ENCODE data around the gene SSPN. TPM values are rescaled to one million over a fixed set of nuclear protein-coding genes. Genes with fewer than 3 reads are reported as not detected.

SSPN gene
- total RNA-seq, 1 experiment from 2014 or later: 0.17 TPM

GRCh38 chr12:26271024-26271423 lies 75.7 kb downstream of the SSPN start (continued):
- TF ChIP-seq, protein P1, sequence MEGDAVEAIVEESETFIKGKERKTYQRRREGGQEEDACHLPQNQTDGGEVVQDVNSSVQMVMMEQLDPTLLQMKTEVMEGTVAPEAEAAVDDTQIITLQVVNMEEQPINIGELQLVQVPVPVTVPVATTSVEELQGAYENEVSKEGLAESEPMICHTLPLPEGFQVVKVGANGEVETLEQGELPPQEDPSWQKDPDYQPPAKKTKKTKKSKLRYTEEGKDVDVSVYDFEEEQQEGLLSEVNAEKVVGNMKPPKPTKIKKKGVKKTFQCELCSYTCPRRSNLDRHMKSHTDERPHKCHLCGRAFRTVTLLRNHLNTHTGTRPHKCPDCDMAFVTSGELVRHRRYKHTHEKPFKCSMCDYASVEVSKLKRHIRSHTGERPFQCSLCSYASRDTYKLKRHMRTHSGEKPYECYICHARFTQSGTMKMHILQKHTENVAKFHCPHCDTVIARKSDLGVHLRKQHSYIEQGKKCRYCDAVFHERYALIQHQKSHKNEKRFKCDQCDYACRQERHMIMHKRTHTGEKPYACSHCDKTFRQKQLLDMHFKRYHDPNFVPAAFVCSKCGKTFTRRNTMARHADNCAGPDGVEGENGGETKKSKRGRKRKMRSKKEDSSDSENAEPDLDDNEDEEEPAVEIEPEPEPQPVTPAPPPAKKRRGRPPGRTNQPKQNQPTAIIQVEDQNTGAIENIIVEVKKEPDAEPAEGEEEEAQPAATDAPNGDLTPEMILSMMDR (IDR thresholded peaks at IDR 0.05 in 2 of 3, conservative IDR thresholded peaks at IDR 0.05 in 1 of 3; ENCODE audit: borderline replicate concordance in 1 of 3, insufficient read depth in 1 of 3, low read depth in 2 of 3, low read length in 2 of 3): no peak
- TF ChIP-seq CEBPB (IDR thresholded peaks at IDR 0.05; ENCODE audit: low read depth): no peak
- TF ChIP-seq RAD21 (IDR thresholded peaks at IDR 0.05; ENCODE audit: low read depth): no peak
- TF ChIP-seq SIN3A (IDR thresholded peaks at IDR 0.05; ENCODE audit: low read depth): no peak
- TF ChIP-seq EGR1 (IDR thresholded peaks at IDR 0.05; ENCODE audit: low read depth): no peak
- TF ChIP-seq EZH2phosphoT487 (IDR thresholded peaks at IDR 0.05; ENCODE audit: borderline replicate concordance): no peak

DNA sequence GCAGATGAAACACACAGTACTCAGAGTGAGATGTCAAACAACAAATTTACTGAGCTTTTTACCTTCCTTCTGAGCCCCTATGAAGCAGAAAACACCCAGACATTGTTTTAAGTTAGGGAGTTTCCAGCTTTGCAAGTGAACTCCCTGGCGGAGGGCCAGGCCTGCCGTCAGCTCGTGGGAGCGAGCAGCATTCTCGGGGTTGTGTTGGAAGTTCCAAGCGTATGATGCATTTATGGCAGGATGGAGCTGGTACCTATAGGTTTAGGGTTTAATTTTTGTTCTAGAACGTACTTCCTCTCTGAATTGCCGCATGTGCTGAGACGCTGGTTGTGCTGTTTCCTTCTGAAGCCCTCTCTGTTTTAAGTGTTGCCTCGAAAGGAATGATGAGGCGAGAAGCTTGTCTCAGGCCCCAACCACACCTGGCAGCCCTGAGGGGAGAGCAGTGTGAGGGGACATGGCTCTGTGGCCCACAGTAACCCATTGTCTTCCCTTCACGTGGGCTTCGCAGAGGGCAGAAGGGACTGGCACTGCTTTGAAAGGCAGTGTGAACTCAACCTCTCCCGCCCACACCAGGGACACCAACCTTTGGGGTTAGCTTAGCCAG lies 76.6 kb downstream of the SSPN start:
- Histone ChIP-seq H4K20me1 (ENCODE audit: insufficient read depth) (no peaks in the 10 kb centered on the region), H3K36me3 (ENCODE audit: control insufficient read depth in 1 of 2, insufficient read depth in 2 of 2, low read length in 2 of 2) (no peaks in the 10 kb centered on the region), H3K4me3 (replicated peaks in 1 of 2; ENCODE audit: low read depth in 1 of 2, low read length in 2 of 2) (no peak overlapping the region), H3K4me2 (ENCODE audit: low read length) (no peak overlapping the region), H3K9me2 (ENCODE audit: insufficient read depth) (no peaks in the 10 kb centered on the region), H3K27ac (ENCODE audit: low read depth, low read length) (no peak overlapping the region), H3K4me1 (ENCODE audit: control insufficient read depth in 1 of 2, insufficient read depth in 2 of 2, low read length in 2 of 2) (peaks cover 0 to 15% of the 10 kb centered on the region in 2 experiments; a peak in 2 of 4 replicates), H3K9me3 (ENCODE audit: control insufficient read depth in 1 of 2, insufficient read depth in 1 of 2, low read depth in 1 of 2, low read length in 2 of 2) (no peaks in the 10 kb centered on the region), H3K27me3 (ENCODE audit: insufficient read depth, low read length) (no peaks in the 10 kb centered on the region), H3K9ac (ENCODE audit: low read length) (no peak overlapping the region), H3K79me2 (ENCODE audit: insufficient read depth, low read length) (no peaks in the 10 kb centered on the region), H2AFZ (ENCODE audit: low read depth, low read length, poor library complexity, severe bottlenecking) (no peak overlapping the region)
- ChIA-PET POLR2A (no interaction called here), CTCF (no interaction called here), RAD21 (ENCODE audit: low non-redundant PET in 1 of 2, low total read pairs in 2 of 2, uncharacterized antibody in 2 of 2, unreplicated experiment in 2 of 2) (no interaction called here)
- no peak for DNase-seq (ENCODE audit: low read depth, low spot score)
- no peak for ATAC-seq
- intact Hi-C loops (cut with micrococcal nuclease): no loop called here
- no TSS peak for BruUV-seq (replicated peaks)
- TF ChIP-seq, protein P2, sequence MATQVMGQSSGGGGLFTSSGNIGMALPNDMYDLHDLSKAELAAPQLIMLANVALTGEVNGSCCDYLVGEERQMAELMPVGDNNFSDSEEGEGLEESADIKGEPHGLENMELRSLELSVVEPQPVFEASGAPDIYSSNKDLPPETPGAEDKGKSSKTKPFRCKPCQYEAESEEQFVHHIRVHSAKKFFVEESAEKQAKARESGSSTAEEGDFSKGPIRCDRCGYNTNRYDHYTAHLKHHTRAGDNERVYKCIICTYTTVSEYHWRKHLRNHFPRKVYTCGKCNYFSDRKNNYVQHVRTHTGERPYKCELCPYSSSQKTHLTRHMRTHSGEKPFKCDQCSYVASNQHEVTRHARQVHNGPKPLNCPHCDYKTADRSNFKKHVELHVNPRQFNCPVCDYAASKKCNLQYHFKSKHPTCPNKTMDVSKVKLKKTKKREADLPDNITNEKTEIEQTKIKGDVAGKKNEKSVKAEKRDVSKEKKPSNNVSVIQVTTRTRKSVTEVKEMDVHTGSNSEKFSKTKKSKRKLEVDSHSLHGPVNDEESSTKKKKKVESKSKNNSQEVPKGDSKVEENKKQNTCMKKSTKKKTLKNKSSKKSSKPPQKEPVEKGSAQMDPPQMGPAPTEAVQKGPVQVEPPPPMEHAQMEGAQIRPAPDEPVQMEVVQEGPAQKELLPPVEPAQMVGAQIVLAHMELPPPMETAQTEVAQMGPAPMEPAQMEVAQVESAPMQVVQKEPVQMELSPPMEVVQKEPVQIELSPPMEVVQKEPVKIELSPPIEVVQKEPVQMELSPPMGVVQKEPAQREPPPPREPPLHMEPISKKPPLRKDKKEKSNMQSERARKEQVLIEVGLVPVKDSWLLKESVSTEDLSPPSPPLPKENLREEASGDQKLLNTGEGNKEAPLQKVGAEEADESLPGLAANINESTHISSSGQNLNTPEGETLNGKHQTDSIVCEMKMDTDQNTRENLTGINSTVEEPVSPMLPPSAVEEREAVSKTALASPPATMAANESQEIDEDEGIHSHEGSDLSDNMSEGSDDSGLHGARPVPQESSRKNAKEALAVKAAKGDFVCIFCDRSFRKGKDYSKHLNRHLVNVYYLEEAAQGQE (IDR thresholded peaks at IDR 0.05; ENCODE audit: low read depth): no peak
- TF ChIP-seq, protein P3, sequence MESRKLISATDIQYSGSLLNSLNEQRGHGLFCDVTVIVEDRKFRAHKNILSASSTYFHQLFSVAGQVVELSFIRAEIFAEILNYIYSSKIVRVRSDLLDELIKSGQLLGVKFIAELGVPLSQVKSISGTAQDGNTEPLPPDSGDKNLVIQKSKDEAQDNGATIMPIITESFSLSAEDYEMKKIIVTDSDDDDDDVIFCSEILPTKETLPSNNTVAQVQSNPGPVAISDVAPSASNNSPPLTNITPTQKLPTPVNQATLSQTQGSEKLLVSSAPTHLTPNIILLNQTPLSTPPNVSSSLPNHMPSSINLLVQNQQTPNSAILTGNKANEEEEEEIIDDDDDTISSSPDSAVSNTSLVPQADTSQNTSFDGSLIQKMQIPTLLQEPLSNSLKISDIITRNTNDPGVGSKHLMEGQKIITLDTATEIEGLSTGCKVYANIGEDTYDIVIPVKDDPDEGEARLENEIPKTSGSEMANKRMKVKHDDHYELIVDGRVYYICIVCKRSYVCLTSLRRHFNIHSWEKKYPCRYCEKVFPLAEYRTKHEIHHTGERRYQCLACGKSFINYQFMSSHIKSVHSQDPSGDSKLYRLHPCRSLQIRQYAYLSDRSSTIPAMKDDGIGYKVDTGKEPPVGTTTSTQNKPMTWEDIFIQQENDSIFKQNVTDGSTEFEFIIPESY (IDR thresholded peaks at IDR 0.05; ENCODE audit: extremely low read depth, insufficient replicate concordance, low read length): no peak
- TF ChIP-seq POLR2A (IDR thresholded peaks at IDR 0.05; ENCODE audit: borderline replicate concordance, extremely low read depth, insufficient read depth, insufficient read length) (no peak), CBX3 (IDR thresholded peaks at IDR 0.05; ENCODE audit: low read depth) (no peak), RAD21 (IDR thresholded peaks at IDR 0.05; ENCODE audit: low read depth) (no peak), ZFX (IDR thresholded peaks at IDR 0.05) (no peak), ATF3 (IDR thresholded peaks at IDR 0.05) (no peak), YY1 (IDR thresholded peaks at IDR 0.05; ENCODE audit: extremely low read depth, insufficient replicate concordance, low read depth, low read length) (no peak), ZNF274 (IDR thresholded peaks at IDR 0.05; ENCODE audit: low read depth, low read length) (no peak)
- TF ChIP-seq, protein P1 (IDR thresholded peaks at IDR 0.05 in 2 of 3, conservative IDR thresholded peaks at IDR 0.05 in 1 of 3; ENCODE audit: borderline replicate concordance in 1 of 3, insufficient read depth in 1 of 3, low read depth in 2 of 3, low read length in 2 of 3): no peak

Measured in HCT116 (cell line).